Tibial nerve (tissue), 4 donors: ENCODE results near the gene CEP85. TPM values are rescaled to one million over a fixed set of nuclear protein-coding genes. Genes with fewer than 3 reads are reported as not detected.
A peak's percentile ranks its signal among the peaks of the same experiment; 100 is the strongest.
"Not testable (repeated sequence)": the region's sequence is repeated elsewhere in the genome, so short reads cannot be mapped to it uniquely, and the experiment has no call there.

Experiments
- DNase-seq, 2 donors: peaks; one replicate each; pipeline ENCODE4 v3.0.0-alpha.2; 2019; ENCODE audit warnings: low spot score in 2 of 2
- H3K27ac ChIP-seq, 4 donors: fragments of 200-600 bp; sonication (generic) in 3 of 4; one replicate each; pipeline ENCODE4 v1.5.1; 2017 to 2019; ENCODE audit warnings: mild to moderate bottlenecking in 1 of 4
- H3K27me3 ChIP-seq, 2 donors: fragments of 200-600 bp; sonication (generic) in 1 of 2; one replicate each; pipeline versions ENCODE4 v1.5.1 to v1.6.0; 2017 to 2019
- H3K36me3 ChIP-seq, 3 donors: fragments of 200-600 bp; sonication (generic); one replicate each; pipeline ENCODE4 v1.5.1; 2018 to 2019
- H3K4me1 ChIP-seq, 4 donors: fragments of 200-600 bp; sonication (generic) in 3 of 4; one replicate each; pipeline ENCODE4 v1.5.1; 2017 to 2019
- H3K4me3 ChIP-seq, 4 donors: fragments of 200-600 bp; sonication (generic) in 3 of 4; one replicate each; pipeline ENCODE4 v1.5.1; 2017 to 2019; ENCODE audit warnings: mild to moderate bottlenecking in 1 of 4, moderate library complexity in 1 of 4
- H3K9me3 ChIP-seq, 4 donors: fragments of 200-600 bp; sonication (generic) in 3 of 4; one replicate each; pipeline ENCODE4 v1.5.1; 2017 to 2019
- CTCF ChIP-seq, 5 experiments: fragments of 200-600 bp in 3 of 5; fragments of 450-650 bp in 2 of 5; sonication (generic) in 3 of 5; IDR thresholded peaks; one replicate each; pipeline ENCODE4 v1.5.1; 2016 to 2019; ENCODE audit warnings: antibody characterized with exemption in 5 of 5, mild to moderate bottlenecking in 3 of 5, moderate library complexity in 2 of 5
- EP300 ChIP-seq, 2 donors: sonication (generic); formaldehyde crosslinking; IDR thresholded peaks; one replicate each; pipeline ENCODE4 v1.6.1; 2017; ENCODE audit warnings: antibody characterized with exemption in 2 of 2, mild to moderate bottlenecking in 1 of 2
- POLR2A ChIP-seq, 2 donors: fragments of 450-650 bp; IDR thresholded peaks; one replicate each; pipeline ENCODE4 v1.6.1; 2017; ENCODE audit warnings: antibody characterized with exemption in 2 of 2, mild to moderate bottlenecking in 2 of 2, moderate library complexity in 2 of 2
- WGBS, 2 donors: methylation state at CpG; one replicate each; pipeline ENCODE4 v1.1.5; 2018; 5-methylcytosine and 5-hydroxymethylcytosine counted together
- total RNA-seq, 4 donors: library from RNA; depleted of rRNA; stranded (reverse); fragments of >200 nt; gene quantifications; one replicate each; pipeline ENCODE4 v1.1.0, GENCODE V29; 2016

CEP85 gene
- total RNA-seq, 4 donors from 2014 or later, result 14.9 to 23.7 (median 20.0) TPM

GRCh38 chr1:26290882-26291261 is 56.9 kb downstream of the CEP85 start:
- 73 to 76% methylated on average over 5 to 8 of the region's 11 CpGs for WGBS, 2 donors
- Histone ChIP-seq H3K4me1 (peaks cover 0 to 65% (median 25%) of the 10 kb centered on the region in 4 donors), H3K9me3 (no peaks in the 10 kb centered on the region), H3K27me3 (no peaks in the 10 kb centered on the region), H3K36me3 (peaks cover 0 to 20% (median 0%) of the 10 kb centered on the region in 3 donors), H3K27ac (peak overlapping the region in 3 of 4 donors; percentile 35 to 72 (median 42)), H3K4me3 (no peak overlapping the region)
- TF ChIP-seq CTCF (IDR thresholded peaks at IDR 0.05), result no peak
- TF ChIP-seq POLR2A (IDR thresholded peaks at IDR 0.05), result no peak
- no peak for TF ChIP-seq EP300 (IDR thresholded peaks at IDR 0.05)
- DNase-seq, result no peak

- TF ChIP-seq EP300 (IDR thresholded peaks at IDR 0.05), result no peak
- no peak for TF ChIP-seq CTCF (IDR thresholded peaks at IDR 0.05)
- no peak for TF ChIP-seq POLR2A (IDR thresholded peaks at IDR 0.05)
- 91 to 96% methylated on average over 3 of the region's 3 CpGs for WGBS, 2 donors
- Histone ChIP-seq H3K4me3 (no peak overlapping the region), H3K9me3 (no peaks in the 10 kb centered on the region), H3K4me1 (peaks cover 0 to 59% (median 20%) of the 10 kb centered on the region in 4 donors), H3K27ac (peak overlapping the region in 3 of 4 donors; percentile 35 to 72 (median 42)), H3K27me3 (no peaks in the 10 kb centered on the region), H3K36me3 (peaks cover 0 to 26% (median 0%) of the 10 kb centered on the region in 3 donors)
- DNase-seq, result no peak
Measured at GRCh38 chr1:26291433-26291832, 57.4 kb downstream of the CEP85 start.

GRCh38 chr1:26291939-26292338 is 57.9 kb downstream of the CEP85 start:
- no peak for TF ChIP-seq POLR2A (IDR thresholded peaks at IDR 0.05)
- TF ChIP-seq CTCF (IDR thresholded peaks at IDR 0.05), result no peak
- no peak for TF ChIP-seq EP300 (IDR thresholded peaks at IDR 0.05)
- Histone ChIP-seq H3K36me3 (peaks cover 0 to 31% (median 0%) of the 10 kb centered on the region in 3 donors), H3K27me3 (no peaks in the 10 kb centered on the region), H3K4me1 (peaks cover 0 to 54% (median 19%) of the 10 kb centered on the region in 4 donors), H3K9me3 (no peaks in the 10 kb centered on the region), H3K27ac (peak overlapping the region in 1 of 4 donors; percentile 72), H3K4me3 (no peak overlapping the region)
- WGBS, 2 donors, result 74 to 88% methylated on average over 4 of the region's 4 CpGs
- DNase-seq, result no peak

- not testable (repeated sequence) for H3K27ac ChIP-seq, H3K9me3 ChIP-seq, DNase-seq, H3K4me3 ChIP-seq, H3K27me3 ChIP-seq
- WGBS, 2 donors, result 85 to 90% methylated on average over 5 of the region's 5 CpGs
- peaks cover 0 to 48% (median 17%) of the 10 kb centered on the region in 4 donors for H3K4me1 ChIP-seq
- peaks cover 0 to 39% (median 0%) of the 10 kb centered on the region in 3 donors for H3K36me3 ChIP-seq
Measured at GRCh38 chr1:26292735-26293134, 58.7 kb downstream of the CEP85 start.

- Histone ChIP-seq H3K27me3 (no peaks in the 10 kb centered on the region), H3K36me3 (peaks cover 0 to 40% (median 0%) of the 10 kb centered on the region in 3 donors), H3K4me1 (peaks cover 0 to 36% (median 11%) of the 10 kb centered on the region in 4 donors), H3K27ac (no peak overlapping the region), H3K4me3 (no peak overlapping the region), H3K9me3 (no peaks in the 10 kb centered on the region)
- DNase-seq, result no peak
- TF ChIP-seq EP300 (IDR thresholded peaks at IDR 0.05) (no peak), CTCF (IDR thresholded peaks at IDR 0.05) (no peak), POLR2A (IDR thresholded peaks at IDR 0.05) (no peak)
- WGBS, 2 donors, result 76 to 86% methylated on average over 11 of the region's 11 CpGs
Measured at GRCh38 chr1:26293911-26294463, 60.0 kb downstream of the CEP85 start.
